Activated CD4-positive, alpha-beta T cell treated with anti-CD3 and anti-CD28 coated beads, Interleukin-2, amount 50 U/mL, for 4 hours (primary cell): ENCODE data around the gene MAEA.

Experiments
- DNase-seq, 2 experiments: peaks; one replicate each; pipeline ENCODE4 v3.0.0-alpha.2; 2020

MAEA gene

DNA sequence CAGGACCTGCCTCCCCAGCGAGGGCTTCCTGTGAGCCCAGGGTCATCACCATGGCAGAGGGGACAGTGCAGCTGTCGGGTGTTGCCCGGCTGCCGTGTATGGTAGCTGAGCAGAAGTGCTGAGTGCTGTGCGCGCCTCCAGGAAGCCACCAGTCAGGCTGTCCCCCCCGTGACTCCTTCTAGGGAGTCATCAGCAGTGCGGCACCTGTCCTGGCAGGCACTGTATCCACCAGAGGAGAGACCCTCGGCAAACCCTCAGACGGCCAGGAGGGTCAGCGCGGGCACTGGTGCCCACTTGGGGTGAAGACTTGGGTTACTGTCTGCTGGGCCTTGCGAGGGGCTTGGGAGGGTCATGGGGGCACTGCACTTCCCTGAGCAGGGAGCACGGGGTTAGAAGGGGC lies 65.7 kb downstream of the MAEA start:
- DNase-seq = no peak

- peak; percentile 36 to 41 for DNase-seq
Measured at GRCh38 chr4:1356181-1356998, 66.7 kb downstream of the MAEA start.

- DNase-seq = no peak
Measured at GRCh38 chr4:1357356-1358248, 67.9 kb downstream of the MAEA start.

DNA sequence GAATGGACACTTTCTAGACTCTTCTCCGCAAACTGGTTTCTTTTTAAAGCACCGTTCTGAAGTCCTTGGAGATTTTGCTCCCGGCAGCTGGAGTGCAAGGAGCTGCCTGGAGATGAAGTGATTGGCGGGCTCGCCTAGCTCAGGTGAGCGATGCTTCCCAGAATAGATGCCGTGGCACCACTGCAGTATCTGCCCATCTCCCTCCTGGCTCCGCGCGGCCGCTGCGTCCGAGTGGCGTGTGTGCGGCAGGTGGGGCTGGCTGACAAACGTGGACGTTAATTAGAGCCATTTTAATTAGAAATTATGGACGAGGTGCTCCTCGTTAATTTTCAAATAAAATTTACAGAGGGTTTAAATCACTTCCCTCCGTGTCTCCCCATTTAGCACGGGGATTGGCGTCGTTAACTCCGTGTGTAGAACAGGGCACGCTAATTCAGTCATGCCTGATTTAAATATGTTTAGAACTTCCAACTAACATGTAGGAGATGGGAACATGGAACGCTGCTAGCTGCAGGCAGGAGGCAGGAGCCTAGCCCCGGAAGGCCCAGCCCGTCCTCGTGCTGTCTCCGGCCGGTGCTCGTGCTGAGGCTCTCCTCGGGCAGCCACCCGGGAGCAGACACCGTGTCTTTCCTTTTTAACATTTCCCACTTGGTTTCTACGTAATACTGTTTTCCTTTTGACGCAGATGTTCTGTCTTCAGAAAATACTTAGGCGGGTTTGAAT lies 68.9 kb downstream of the MAEA start:
- DNase-seq = no peak

GRCh38 chr4:1359144-1359501 lies 69.4 kb downstream of the MAEA start:
- no peak for DNase-seq

DNA sequence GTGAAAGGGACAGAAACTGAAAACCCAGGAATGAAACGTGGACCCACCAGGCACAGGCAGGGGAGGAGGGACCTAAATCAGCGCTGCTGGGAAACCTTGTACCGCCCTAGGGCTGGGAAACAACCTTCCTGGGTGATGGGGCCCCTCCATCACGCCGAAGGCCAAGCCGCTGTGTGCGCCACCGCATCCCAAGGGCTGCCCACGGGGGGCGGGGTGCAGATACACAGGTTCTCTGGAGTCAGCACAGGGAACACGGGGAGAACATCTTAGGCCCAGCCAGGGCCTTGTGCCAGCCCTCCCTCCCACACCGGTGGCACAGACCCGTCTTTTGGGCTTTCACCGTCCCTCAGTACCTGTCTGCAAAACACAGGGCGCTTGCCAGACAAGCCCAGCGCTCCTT lies 70.3 kb downstream of the MAEA start:
- DNase-seq = no peak

DNA sequence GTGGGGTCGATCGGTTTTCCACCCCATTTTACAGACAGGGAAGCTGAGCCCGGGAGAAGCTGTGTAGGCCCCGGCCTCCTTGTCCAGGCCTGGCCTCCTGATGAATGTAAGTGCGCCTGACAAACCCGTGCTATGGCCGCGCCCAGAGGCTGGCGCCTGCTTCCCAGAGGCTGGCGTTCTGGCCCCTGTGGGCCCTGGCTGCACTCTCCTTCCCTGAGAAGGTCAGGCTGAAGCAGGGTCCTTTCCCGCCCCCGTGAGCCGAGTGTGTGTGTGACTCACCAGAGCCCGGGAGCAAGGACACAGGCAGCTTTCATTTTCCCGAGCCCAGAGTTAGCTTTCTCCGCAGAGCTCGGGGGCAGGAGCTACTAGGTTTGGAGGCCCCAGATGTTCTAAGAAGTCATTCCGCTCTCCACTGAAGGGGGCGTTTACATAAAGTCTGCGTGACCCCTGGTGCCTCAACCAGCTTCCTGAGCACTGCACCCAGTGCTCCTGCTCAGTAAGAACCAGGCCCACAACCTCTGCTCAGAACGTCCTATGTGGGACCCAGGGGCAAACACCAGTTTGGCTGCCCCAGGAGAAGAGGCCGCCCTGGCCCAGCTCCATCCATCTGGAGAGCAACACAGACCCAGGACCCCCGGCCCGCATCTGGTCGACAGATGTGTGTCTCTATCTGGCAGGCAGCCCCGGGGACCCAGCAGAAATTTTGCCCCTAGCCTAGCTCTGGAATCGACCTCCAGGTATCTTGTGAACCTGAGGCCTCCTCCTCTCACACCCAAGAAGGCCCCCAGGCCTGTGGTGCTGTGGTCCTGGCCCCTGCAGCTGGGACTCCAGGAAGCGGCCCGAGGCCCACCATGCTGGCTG lies 71.0 kb downstream of the MAEA start:
- DNase-seq = no peak

DNA sequence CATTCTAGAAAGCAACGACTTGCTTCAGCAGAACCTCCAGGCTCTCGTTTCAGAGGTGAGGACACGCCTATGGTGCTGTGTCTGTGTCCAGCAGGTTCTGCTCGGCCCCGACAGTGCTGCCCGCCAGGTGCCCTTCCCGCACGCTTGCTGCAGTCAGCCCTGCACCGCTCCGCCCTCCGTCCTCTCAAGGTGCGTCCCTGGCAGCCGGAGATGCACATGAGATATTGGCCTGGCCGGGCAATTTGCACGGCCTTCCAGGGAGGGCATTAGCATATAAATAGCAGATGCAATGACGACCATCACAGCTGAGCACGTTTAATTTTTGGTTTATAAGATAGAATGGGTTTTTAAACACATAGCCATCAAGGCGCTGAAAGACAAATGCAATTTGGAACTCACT lies 71.7 kb downstream of the MAEA start:
- DNase-seq = no peak

- no peak for DNase-seq
Measured at GRCh38 chr4:1362046-1362445, 72.4 kb downstream of the MAEA start.

DNA sequence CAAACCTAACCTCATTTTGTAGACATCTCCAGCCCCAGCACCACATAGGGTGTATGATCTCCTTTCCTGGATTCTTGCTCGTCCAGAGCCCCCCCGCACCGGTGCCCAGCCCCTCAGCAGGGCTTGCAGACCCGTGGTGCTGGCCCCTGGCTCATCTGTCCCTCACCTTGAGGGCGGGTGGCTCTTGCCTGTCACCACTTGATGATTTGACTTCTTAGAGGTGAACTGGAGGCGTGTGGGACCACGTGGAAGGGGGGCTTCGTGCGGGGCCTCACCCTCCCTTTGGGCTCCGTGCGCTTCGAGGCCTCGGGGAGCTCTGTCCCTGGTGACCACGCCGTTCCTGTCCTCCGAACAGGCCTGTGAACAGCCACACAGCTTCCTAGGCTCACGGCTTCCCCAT lies 72.8 kb downstream of the MAEA start:
- DNase-seq = no peak

DNA sequence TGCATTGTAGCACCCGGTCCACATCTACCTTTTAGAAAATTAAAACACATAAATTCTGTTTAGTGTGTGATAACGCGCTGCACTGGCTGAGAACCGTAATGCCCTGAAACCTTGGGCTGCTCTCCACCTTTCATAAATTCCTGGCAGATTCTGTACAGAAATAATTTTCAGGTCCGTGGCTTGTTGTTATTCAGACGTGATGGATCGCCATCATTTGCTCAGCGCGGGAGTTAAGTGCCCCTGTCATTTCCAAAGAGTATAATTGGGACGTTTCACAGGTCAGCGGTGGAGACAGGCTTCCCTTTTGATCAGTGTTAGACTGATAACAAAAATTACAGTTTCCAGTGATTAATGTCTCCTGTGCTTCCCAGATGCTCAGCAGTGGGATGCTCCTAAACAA lies 73.8 kb downstream of the MAEA start:
- no peak for DNase-seq

- DNase-seq = no peak
Measured at GRCh38 chr4:1364217-1364616, 74.5 kb downstream of the MAEA start.

- DNase-seq = no peak
Measured at GRCh38 chr4:1364748-1365147, 75.1 kb downstream of the MAEA start.

DNA sequence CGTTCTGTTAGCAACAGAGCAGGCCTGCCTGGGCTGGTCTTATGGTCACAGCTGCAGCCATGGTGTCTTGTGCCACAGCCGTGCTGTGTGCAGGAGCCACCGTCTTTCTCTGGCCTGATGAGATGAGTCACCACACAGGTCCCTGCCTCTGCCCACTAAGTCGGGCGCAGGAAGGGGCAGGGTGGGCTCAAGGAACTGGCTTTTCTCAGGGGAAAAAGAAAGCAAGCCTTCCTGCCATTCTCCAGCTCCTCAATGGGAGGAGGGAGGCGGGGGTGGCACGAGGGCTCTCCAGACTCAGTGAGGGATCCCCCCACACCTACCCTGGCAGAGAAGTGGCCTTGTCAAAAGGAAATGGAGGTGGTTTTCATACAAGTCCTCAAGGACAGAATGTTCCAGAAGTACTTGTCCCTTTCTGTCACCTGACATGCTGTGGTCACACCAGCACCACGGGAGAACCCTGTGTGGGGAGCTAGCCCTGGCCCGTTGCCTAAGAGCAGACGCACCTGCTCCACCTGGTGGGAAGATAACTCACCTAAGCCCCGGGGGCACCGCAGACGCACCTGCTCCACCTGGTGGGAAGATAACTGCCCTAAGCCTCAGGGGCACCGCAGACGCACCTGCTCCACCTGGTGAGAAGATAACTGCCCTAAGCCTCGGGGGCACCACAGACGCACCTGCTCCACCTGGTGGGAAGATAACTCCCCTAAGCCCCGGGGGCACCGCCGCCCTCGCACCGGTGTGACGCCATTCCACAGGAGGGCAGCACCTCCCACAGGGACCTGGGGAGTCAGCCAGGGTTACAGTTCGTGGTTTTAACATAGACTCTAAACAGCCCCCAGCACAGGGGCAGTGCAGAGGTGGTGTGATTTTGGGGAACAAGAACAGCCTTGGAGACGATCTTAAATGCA lies 75.8 kb downstream of the MAEA start:
- no peak for DNase-seq

DNA sequence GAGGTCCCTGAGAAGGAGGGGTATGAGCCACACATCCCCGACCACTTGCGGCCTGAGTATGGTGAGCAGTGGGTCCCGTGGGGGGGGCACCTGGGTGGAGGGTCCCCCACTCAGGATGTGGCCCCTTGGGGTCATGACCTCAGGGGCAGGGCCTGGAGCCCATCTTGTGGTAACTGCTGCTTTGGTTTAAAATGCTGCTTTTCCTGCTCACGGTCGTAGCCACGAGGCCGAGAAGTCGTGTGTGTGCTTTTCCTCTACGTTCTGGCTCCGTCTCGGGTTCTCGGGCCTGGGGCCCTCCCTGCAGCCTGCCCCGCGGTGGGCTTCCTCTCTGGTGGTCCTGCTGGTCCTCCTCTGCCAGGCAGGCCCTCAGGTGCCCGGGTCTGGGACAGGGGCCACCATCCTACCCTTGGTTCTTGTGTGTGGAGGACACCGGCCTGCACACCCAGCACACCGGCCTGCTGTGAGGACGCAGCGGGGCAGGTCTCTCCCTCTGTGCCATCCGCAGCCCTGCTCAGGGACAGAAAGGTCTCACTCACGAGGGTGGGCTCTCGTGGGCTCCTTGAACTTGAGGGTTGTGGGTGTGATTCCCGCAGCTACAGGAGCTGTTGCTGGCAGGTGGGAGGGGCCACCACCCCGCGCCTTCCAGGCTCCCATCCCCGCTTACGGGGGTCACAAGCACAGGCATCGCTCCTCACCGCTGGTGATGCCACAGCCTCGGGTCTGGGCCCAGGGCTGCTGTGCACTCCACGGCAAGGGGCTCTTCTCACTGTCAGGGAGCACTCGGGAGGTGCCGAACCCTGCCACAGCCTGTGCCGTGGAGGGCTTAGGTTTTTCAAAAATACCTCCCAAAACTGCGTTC lies 76.9 kb downstream of the MAEA start:
- no peak for DNase-seq

GRCh38 chr4:1367230-1367935 lies 77.7 kb downstream of the MAEA start:
- DNase-seq = no peak

DNA sequence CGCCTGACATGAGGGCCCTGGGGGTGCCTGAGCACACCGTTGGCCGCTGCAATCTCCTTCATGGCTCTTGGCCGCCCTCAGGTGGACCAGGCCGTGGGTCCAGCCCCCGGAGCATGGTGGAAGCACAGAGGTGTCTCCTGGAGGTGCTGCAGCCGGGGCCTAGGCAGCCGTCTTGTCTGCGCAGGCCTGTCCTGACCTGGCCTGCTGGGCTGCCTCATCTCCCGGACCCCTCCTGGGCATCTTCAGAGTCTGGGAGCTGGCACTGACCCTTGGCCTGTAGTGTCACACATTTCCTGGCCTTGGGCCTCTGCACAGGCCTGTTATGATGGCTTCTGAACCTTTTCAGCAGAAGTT lies 78.2 kb downstream of the MAEA start:
- no peak for DNase-seq

GRCh38 chr4:1368421-1369090 lies 78.9 kb downstream of the MAEA start:
- DNase-seq = no peak

DNA sequence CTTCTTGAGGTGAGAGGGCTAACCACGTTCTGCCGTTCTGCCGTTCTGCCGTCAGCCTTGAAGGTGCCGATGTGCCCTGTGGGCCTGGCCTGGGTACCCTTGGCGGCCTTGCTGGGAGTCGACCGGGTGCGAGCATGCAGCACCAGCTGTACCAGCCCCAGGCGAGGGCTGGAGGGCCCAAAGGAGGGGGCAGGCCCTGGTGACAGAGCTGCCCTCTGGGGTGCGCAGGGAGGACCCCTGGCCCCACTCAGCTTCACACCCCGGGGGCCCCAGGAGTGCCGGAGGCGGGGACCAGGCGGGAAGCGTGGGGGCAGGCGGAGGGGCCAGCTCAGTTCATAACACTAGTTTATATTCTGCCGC lies 79.4 kb downstream of the MAEA start:
- no peak for DNase-seq
